Stromal cell of bone marrow (primary cell): ENCODE measurements around the gene MAZ.
"Not testable (repeated sequence)": the region's sequence is repeated elsewhere in the genome, so short reads cannot be mapped to it uniquely, and the experiment has no call there.

Experiments used
- DNase-seq: peaks from one replicate; pipeline ENCODE4 v3.0.0-alpha.2; 2012; ENCODE audit warnings: low read depth

Gene MAZ

GRCh38 chr16:29784901-29785500, 21.3 kb upstream of the MAZ start:
- no peak for DNase-seq

- not testable (repeated sequence) for DNase-seq
Measured at GRCh38 chr16:29787155-29787554, 19.2 kb upstream of the MAZ start.

GRCh38 chr16:29789775-29790182, 16.6 kb upstream of the MAZ start:
- no peak for DNase-seq

GRCh38 chr16:29790183-29790948, 16.0 kb upstream of the MAZ start, which contains the start of gene KIF22:
Gene KIF22 (plus strand): TSS chr16:29790751. CDS start chr16:29790760, 9 bp downstream.
- DNase-seq = peak; percentile 96

- no peak for DNase-seq
Measured at GRCh38 chr16:29790949-29791844, 15.1 kb upstream of the MAZ start.

- DNase-seq = no peak
Measured at GRCh38 chr16:29791845-29792807, 14.2 kb upstream of the MAZ start.

GRCh38 chr16:29793153-29793552, 13.2 kb upstream of the MAZ start:
- DNase-seq = not testable (repeated sequence)

GRCh38 chr16:29794231-29794710, 12.1 kb upstream of the MAZ start:
- no peak for DNase-seq

- DNase-seq = no peak
Measured at GRCh38 chr16:29802416-29802935, 3.9 kb upstream of the MAZ start.

GRCh38 chr16:29804020-29804419, 2.3 kb upstream of the MAZ start:
- DNase-seq = no peak

- DNase-seq = no peak
Measured at GRCh38 chr16:29804455-29805231, 1.7 kb upstream of the MAZ start.

- DNase-seq = peak; percentile 93
Measured at GRCh38 chr16:29805232-29806098, 864 bp upstream of the MAZ start.

- no peak for DNase-seq
Measured at GRCh38 chr16:29806641-29807425, 504 bp downstream of the MAZ start.

- peak; percentile 85 for DNase-seq
Measured at GRCh38 chr16:29807426-29808218, 1.3 kb downstream of the MAZ start.

GRCh38 chr16:29808219-29808900, 2.0 kb downstream of the MAZ start:
- no peak for DNase-seq

- DNase-seq = no peak
Measured at GRCh38 chr16:29809031-29809747, 2.9 kb downstream of the MAZ start.
